ENCODE measurements around the gene DENND2C. TPM values are rescaled to one million over a fixed set of nuclear protein-coding genes. Genes with fewer than 3 reads are reported as not detected.

Gene DENND2C
- polyA plus RNA-seq, 2 of the 4 experiments (the other 2 are of a cell fraction): 0.18 to 0.19 TPM

DNA sequence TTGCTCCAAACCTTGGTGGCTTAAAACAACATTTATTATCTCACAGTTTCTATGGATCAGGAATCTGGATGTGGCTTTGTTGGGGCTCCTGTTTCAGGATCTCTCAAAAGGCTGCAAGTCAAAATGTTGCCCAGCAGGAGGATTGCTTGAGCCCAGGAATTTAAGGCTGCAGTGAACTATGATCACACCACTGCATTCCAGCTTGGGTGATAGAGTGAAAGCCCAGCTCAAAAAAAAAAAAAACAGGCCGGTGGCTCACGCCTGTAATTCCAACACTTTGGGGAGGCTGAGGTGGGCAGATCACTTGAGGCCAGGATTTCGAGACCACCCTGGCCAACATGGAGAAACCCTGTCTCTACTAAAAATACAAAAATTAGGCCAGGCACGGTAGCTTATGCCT is 118.4 kb downstream of the DENND2C start (continued):
- TF ChIP-seq HOXB5 (CRISPR knock-in tag; IDR thresholded peaks at IDR 0.05): no peak
- no peak for TF ChIP-seq MAZ (IDR thresholded peaks at IDR 0.05; ENCODE audit: borderline replicate concordance, low read depth, low read length)

DNA sequence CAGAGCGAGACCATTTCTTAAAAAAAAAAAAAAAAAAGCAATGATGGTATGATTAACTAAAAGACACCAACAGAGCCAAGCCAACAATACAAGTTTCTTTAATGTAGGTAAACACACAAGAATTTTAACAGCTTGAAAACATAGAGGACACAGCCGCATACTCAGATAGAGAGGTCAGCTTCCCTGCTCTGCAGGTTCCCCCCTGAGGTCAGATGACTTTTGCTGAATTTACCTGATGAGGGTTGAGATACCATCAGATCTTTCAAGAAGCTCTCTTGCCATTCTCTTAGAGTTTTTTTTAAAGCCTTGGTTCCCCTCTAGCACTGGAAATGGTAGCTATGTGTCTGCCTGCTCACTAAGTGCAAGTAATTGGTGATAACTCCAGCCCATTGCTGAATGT is 119.5 kb downstream of the DENND2C start:
- Histone ChIP-seq H3K27ac (no peak overlapping the region), H3K4me1 (no peaks in the 10 kb centered on the region), H3K4me2 (no peak overlapping the region), H3K9me3 (no peaks in the 10 kb centered on the region), H3K4me3 (no peak overlapping the region)
- ATAC-seq (no peak), FAIRE-seq (no peak), DNase-seq (ENCODE audit: low read depth in 1 of 2, low spot score in 1 of 2) (no peak)
- ChIA-PET CTCF (interaction anchor here (0.8 kb wide), 1 partner anchor 11 kb away, joined by 3 read pairs; no protein-coding TSS in a partner anchor), POLR2A (no interaction called here)
- TF ChIP-seq, protein P1, sequence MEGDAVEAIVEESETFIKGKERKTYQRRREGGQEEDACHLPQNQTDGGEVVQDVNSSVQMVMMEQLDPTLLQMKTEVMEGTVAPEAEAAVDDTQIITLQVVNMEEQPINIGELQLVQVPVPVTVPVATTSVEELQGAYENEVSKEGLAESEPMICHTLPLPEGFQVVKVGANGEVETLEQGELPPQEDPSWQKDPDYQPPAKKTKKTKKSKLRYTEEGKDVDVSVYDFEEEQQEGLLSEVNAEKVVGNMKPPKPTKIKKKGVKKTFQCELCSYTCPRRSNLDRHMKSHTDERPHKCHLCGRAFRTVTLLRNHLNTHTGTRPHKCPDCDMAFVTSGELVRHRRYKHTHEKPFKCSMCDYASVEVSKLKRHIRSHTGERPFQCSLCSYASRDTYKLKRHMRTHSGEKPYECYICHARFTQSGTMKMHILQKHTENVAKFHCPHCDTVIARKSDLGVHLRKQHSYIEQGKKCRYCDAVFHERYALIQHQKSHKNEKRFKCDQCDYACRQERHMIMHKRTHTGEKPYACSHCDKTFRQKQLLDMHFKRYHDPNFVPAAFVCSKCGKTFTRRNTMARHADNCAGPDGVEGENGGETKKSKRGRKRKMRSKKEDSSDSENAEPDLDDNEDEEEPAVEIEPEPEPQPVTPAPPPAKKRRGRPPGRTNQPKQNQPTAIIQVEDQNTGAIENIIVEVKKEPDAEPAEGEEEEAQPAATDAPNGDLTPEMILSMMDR (IDR thresholded peaks at IDR 0.05): no peak
- TF ChIP-seq EP300 (IDR thresholded peaks at IDR 0.05) (no peak), FOSB (CRISPR knock-in tag; IDR thresholded peaks at IDR 0.05) (no peak), GATA3 (IDR thresholded peaks at IDR 0.05; ENCODE audit: borderline replicate concordance) (no peak), ZFP36 (IDR thresholded peaks at IDR 0.05; ENCODE audit: borderline replicate concordance, partially characterized antibody) (no peak), PHF8 (IDR thresholded peaks at IDR 0.05; ENCODE audit: borderline replicate concordance, low read depth) (no peak), SREBF2 (IDR thresholded peaks at IDR 0.05) (no peak), POLR2AphosphoS2 (conservative IDR thresholded peaks at IDR 0.05; ENCODE audit: low read length) (no peak), BHLHE40 (IDR thresholded peaks at IDR 0.05; ENCODE audit: low read depth, low read length) (no peak), MAZ (IDR thresholded peaks at IDR 0.05; ENCODE audit: borderline replicate concordance, low read depth, low read length) (no peak), CHD2 (IDR thresholded peaks at IDR 0.05; ENCODE audit: low read length, partially characterized antibody) (no peak), TFCP2L1 (CRISPR knock-in tag; IDR thresholded peaks at IDR 0.05) (no peak), HDAC2 (IDR thresholded peaks at IDR 0.05) (no peak)
- TF ChIP-seq, protein P2, sequence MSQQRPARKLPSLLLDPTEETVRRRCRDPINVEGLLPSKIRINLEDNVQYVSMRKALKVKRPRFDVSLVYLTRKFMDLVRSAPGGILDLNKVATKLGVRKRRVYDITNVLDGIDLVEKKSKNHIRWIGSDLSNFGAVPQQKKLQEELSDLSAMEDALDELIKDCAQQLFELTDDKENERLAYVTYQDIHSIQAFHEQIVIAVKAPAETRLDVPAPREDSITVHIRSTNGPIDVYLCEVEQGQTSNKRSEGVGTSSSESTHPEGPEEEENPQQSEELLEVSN (IDR thresholded peaks at IDR 0.05; ENCODE audit: borderline replicate concordance, low read depth): no peak
- 81% methylated on average over 2 of the region's 2 CpGs for WGBS (ENCODE audit: missing lambda C conversion rate)

DNA sequence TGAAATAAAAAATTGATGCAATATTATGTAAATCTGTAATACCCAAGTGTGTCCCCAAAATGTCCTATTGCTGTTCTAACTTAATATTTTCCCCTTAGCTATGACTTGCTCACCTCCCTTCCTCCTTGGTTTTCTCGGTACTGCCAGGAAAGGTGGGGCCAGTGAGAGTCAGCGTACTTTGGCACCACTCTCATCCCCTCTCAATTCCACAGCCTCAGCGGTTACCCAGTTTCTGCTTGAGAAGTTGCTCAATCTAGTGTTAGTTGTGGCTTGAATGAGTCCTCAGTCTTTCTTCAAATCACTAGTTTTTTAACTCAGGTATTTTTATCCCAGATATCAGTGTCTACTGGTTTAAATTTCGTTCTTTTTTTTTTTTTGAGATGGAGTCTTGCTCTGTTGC is 120.7 kb downstream of the DENND2C start:
- ChIA-PET CTCF (interaction anchor here (1.4 kb wide), 1 partner anchor 14 kb away, joined by 3 read pairs; no protein-coding TSS in a partner anchor), POLR2A (no interaction called here)
- FAIRE-seq (no peak), DNase-seq (ENCODE audit: low read depth in 1 of 2, low spot score in 1 of 2) (no peak), ATAC-seq (no peak)
- H3K4me3 ChIP-seq: no peak overlapping the region
- H3K9me3 ChIP-seq: no peaks in the 10 kb centered on the region
- H3K4me2 ChIP-seq: no peak overlapping the region
- TF ChIP-seq JUN (IDR thresholded peaks at IDR 0.05) (no peak), RNF2 (IDR thresholded peaks at IDR 0.05; ENCODE audit: borderline replicate concordance, low read depth) (no peak), FOSB (CRISPR knock-in tag; IDR thresholded peaks at IDR 0.05) (no peak), GATA3 (IDR thresholded peaks at IDR 0.05; ENCODE audit: borderline replicate concordance) (no peak), SMC3 (IDR thresholded peaks at IDR 0.05) (no peak), RFX5 (IDR thresholded peaks at IDR 0.05) (no peak), NPAS2 (CRISPR knock-in tag; IDR thresholded peaks at IDR 0.05; ENCODE audit: borderline replicate concordance) (no peak), MYC (IDR thresholded peaks at IDR 0.05; ENCODE audit: borderline replicate concordance, low read length) (no peak), HOXB13 (CRISPR knock-in tag; IDR thresholded peaks at IDR 0.05; ENCODE audit: low read depth) (no peak), MAZ (IDR thresholded peaks at IDR 0.05; ENCODE audit: borderline replicate concordance, low read depth, low read length) (no peak)
- TF ChIP-seq, protein P2 (IDR thresholded peaks at IDR 0.05; ENCODE audit: borderline replicate concordance, low read depth): no peak
- TF ChIP-seq, protein P3, sequence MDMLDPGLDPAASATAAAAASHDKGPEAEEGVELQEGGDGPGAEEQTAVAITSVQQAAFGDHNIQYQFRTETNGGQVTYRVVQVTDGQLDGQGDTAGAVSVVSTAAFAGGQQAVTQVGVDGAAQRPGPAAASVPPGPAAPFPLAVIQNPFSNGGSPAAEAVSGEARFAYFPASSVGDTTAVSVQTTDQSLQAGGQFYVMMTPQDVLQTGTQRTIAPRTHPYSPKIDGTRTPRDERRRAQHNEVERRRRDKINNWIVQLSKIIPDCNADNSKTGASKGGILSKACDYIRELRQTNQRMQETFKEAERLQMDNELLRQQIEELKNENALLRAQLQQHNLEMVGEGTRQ (IDR thresholded peaks at IDR 0.05): no peak
- TF ChIP-seq, protein P4, sequence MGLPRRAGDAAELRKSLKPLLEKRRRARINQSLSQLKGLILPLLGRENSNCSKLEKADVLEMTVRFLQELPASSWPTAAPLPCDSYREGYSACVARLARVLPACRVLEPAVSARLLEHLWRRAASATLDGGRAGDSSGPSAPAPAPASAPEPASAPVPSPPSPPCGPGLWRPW (IDR thresholded peaks at IDR 0.05): no peak
- no peak overlapping the region for H3K27ac ChIP-seq
- 29% methylated on average over 4 of the region's 4 CpGs for WGBS (ENCODE audit: missing lambda C conversion rate)
- H3K4me1 ChIP-seq: no peaks in the 10 kb centered on the region
